ENCODE results near the gene AUP1.

Gene AUP1

GRCh38 chr2:74556831-74557370 is 27.4 kb upstream of the AUP1 start:
- DNase-seq (ENCODE audit: low read depth in 2 of 2, low spot score in 1 of 2), result no peak

GRCh38 chr2:74556159-74556558 is 26.7 kb upstream of the AUP1 start:
- no peak for DNase-seq (ENCODE audit: low read depth in 2 of 2, low spot score in 1 of 2)

- no peak for DNase-seq (ENCODE audit: low read depth in 2 of 2, low spot score in 1 of 2)
Observed at GRCh38 chr2:74555610-74556103, 26.2 kb upstream of the AUP1 start.

GRCh38 chr2:74554820-74555531 is 25.5 kb upstream of the AUP1 start:
- DNase-seq (ENCODE audit: low read depth in 2 of 2, low spot score in 1 of 2), result no peak

- DNase-seq (ENCODE audit: low read depth in 2 of 2, low spot score in 1 of 2), result peak; percentile 56 to 58
Observed at GRCh38 chr2:74553892-74554819, 24.6 kb upstream of the AUP1 start, which contains the start of the genes DOK1 and LOXL3. Gene DOK1 (plus strand): TSS chr2:74554720. CDS start chr2:74554755, 35 bp downstream. Gene LOXL3 (minus strand): TSS chr2:74553942. CDS start chr2:74552634, 1,308 bp downstream.

- DNase-seq (ENCODE audit: low read depth in 2 of 2, low spot score in 1 of 2), result no peak
Observed at GRCh38 chr2:74552914-74553811, 23.7 kb upstream of the AUP1 start.

- no peak for DNase-seq (ENCODE audit: low read depth in 2 of 2, low spot score in 1 of 2)
Observed at GRCh38 chr2:74551942-74552913, 22.7 kb upstream of the AUP1 start.

GRCh38 chr2:74551530-74551929 is 22.0 kb upstream of the AUP1 start:
- DNase-seq (ENCODE audit: low read depth in 2 of 2, low spot score in 1 of 2), result no peak

- DNase-seq (ENCODE audit: low read depth in 2 of 2, low spot score in 1 of 2), result no peak
Observed at GRCh38 chr2:74550231-74550630, 20.7 kb upstream of the AUP1 start.

- no peak for DNase-seq (ENCODE audit: low read depth in 2 of 2, low spot score in 1 of 2)
Observed at GRCh38 chr2:74548900-74549826, 19.7 kb upstream of the AUP1 start.

- no peak for DNase-seq (ENCODE audit: low read depth in 2 of 2, low spot score in 1 of 2)
Observed at GRCh38 chr2:74548285-74548899, 18.9 kb upstream of the AUP1 start.

GRCh38 chr2:74546004-74546403 is 16.5 kb upstream of the AUP1 start:
- no peak for DNase-seq (ENCODE audit: low read depth in 2 of 2, low spot score in 1 of 2)

GRCh38 chr2:74544634-74545033 is 15.1 kb upstream of the AUP1 start:
- DNase-seq (ENCODE audit: low read depth in 2 of 2, low spot score in 1 of 2), result no peak

- no peak for DNase-seq (ENCODE audit: low read depth in 2 of 2, low spot score in 1 of 2)
Observed at GRCh38 chr2:74542978-74543377, 13.5 kb upstream of the AUP1 start.

GRCh38 chr2:74540291-74540690 is 10.8 kb upstream of the AUP1 start:
- DNase-seq (ENCODE audit: low read depth in 2 of 2, low spot score in 1 of 2), result no peak

GRCh38 chr2:74538881-74539339 is 9.4 kb upstream of the AUP1 start:
- no peak for DNase-seq (ENCODE audit: low read depth in 2 of 2, low spot score in 1 of 2)

- no peak for DNase-seq (ENCODE audit: low read depth in 2 of 2, low spot score in 1 of 2)
Observed at GRCh38 chr2:74537140-74537539, 7.6 kb upstream of the AUP1 start.

Measured in stimulated activated CD8-positive, alpha-beta memory T cell treated with anti-CD3 and anti-CD28 coated beads, Interleukin-4, amount 100 ng/mL, for 4 hours (primary cell).